IMR-90 (cell line): ENCODE measurements around the gene HLA-DOA. TPM values are rescaled to one million over a fixed set of nuclear protein-coding genes. Genes with fewer than 3 reads are reported as not detected.

Experiments used
- ATAC-seq: fragments of 200-7000 bp; cut with Tn5 transposase; 2 replicates; pipeline ENCODE4 v1.9.1; 2020; ENCODE audit warnings: low read depth, mild to moderate bottlenecking, moderate library complexity
- BruUV-seq: library from RNA; stranded (reverse); fragments of 400-500 nt; replicated peaks from 2 replicates; lab custom pipeline; 2021; lab: Mats Ljungman, UMichigan
- CTCF ChIA-PET: fragments of 300-600 bp; formaldehyde crosslinking; extraction: SDS; loops from one replicate; lab custom pipeline; 2021; ENCODE audit warnings: antibody characterized with exemption; lab: Yijun Ruan, JAX
- POLR2A ChIA-PET: fragments of 300-600 bp; sonication (Branson Sonifier 250); formaldehyde crosslinking; loops from one replicate; lab custom pipeline; 2022; ENCODE audit warnings: antibody characterized with exemption; ENCODE audit not compliant: unreplicated experiment; lab: Charles Lee
- DNase-seq: peaks from one replicate; pipeline ENCODE4 v3.0.0; 2013
- H2AFZ ChIP-seq: replicated peaks from 2 replicates; pipeline ENCODE3; 2013; ENCODE audit warnings: low read length, mild to moderate bottlenecking; ENCODE audit not compliant: poor library complexity
- H2AK5ac ChIP-seq: 2 replicates; pipeline ENCODE4 v1.6.1; 2013; ENCODE audit warnings: low read depth, low read length, inconsistent platforms
- H2AK9ac ChIP-seq: replicated peaks from 2 replicates; pipeline ENCODE3; 2013; ENCODE audit warnings: mild to moderate bottlenecking, low read depth, low read length, moderate library complexity; ENCODE audit not compliant: poor library complexity
- H2BK120ac ChIP-seq: 2 replicates; pipeline ENCODE4 v1.6.1; 2013; ENCODE audit warnings: low read depth, low read length, inconsistent platforms
- H2BK15ac ChIP-seq: 3 replicates; pipeline ENCODE4 v1.6.1; 2013; ENCODE audit warnings: low read depth, low read length, inconsistent platforms
- H2BK20ac ChIP-seq: 2 replicates; pipeline ENCODE4 v1.6.1; 2013; ENCODE audit warnings: low read depth, mild to moderate bottlenecking, inconsistent platforms, low read length, moderate library complexity
- H2BK5ac ChIP-seq: 2 replicates; pipeline ENCODE4 v1.6.1; 2013; ENCODE audit warnings: mild to moderate bottlenecking, low read depth, low read length, inconsistent platforms; ENCODE audit not compliant: poor library complexity, severe bottlenecking
- H3K14ac ChIP-seq: replicated peaks from 2 replicates; pipeline ENCODE4 v1.6.1; 2013; ENCODE audit warnings: low read depth, low read length, inconsistent platforms
- H3K18ac ChIP-seq: 2 replicates; pipeline ENCODE4 v1.6.1; 2013; ENCODE audit warnings: low read depth, low read length, control low read depth
- H3K23ac ChIP-seq: 2 replicates; pipeline ENCODE4 v1.6.1; 2013; ENCODE audit warnings: low read depth, low read length, inconsistent platforms
- H3K27ac ChIP-seq: 2 replicates; pipeline ENCODE4 v1.5.1; 2013; ENCODE audit warnings: mild to moderate bottlenecking, control low read depth, low read length; ENCODE audit not compliant: insufficient read depth
- H3K27me3 ChIP-seq: 2 replicates; pipeline ENCODE4 v1.6.1; 2013; ENCODE audit warnings: low read length; ENCODE audit not compliant: control insufficient read depth, insufficient read depth
- H3K36me3 ChIP-seq: 2 replicates; pipeline ENCODE4 v1.6.1; 2013; ENCODE audit warnings: low read length, mixed read lengths; ENCODE audit not compliant: control insufficient read depth, insufficient read depth
- H3K4ac ChIP-seq: 2 replicates; pipeline ENCODE4 v1.6.1; 2013; ENCODE audit warnings: low read depth, low read length, inconsistent platforms
- H3K4me1 ChIP-seq: 2 replicates; pipeline ENCODE4 v1.6.1; 2013; ENCODE audit warnings: low read length, mixed read lengths; ENCODE audit not compliant: control insufficient read depth, insufficient read depth
- H3K4me2 ChIP-seq: 2 replicates; pipeline ENCODE4 v1.6.1; 2013; ENCODE audit warnings: low read depth, mild to moderate bottlenecking, control low read depth, low read length, moderate library complexity
- H3K4me3 ChIP-seq: 2 replicates; pipeline ENCODE4 v1.5.1; 2013; ENCODE audit warnings: low read depth, mild to moderate bottlenecking, control low read depth, low read length, moderate library complexity; ENCODE audit not compliant: insufficient read depth
- H3K56ac ChIP-seq: 2 replicates; pipeline ENCODE4 v1.6.1; 2013; ENCODE audit warnings: low read length, inconsistent platforms; ENCODE audit not compliant: insufficient read depth; ENCODE audit errors: extremely low read depth
- H3K79me1 ChIP-seq, 2 experiments: 2 replicates each; pipeline ENCODE4 v1.6.1; 2013; ENCODE audit warnings: low read length in 2 of 2, inconsistent platforms in 1 of 2, low read depth in 1 of 2
- H3K9ac ChIP-seq: 2 replicates; pipeline ENCODE4 v1.6.1; 2013; ENCODE audit warnings: low read depth, low read length, control low read depth
- H3K9me1 ChIP-seq: 2 replicates; pipeline ENCODE4 v1.6.1; 2013; ENCODE audit warnings: low read length, inconsistent platforms; ENCODE audit not compliant: insufficient read depth
- H3K9me3 ChIP-seq: 2 replicates; pipeline ENCODE4 v1.6.1; 2013; ENCODE audit warnings: low read length; ENCODE audit not compliant: control insufficient read depth, insufficient read depth
- H4K20me1 ChIP-seq: 2 replicates; pipeline ENCODE4 v1.6.1; 2013; ENCODE audit warnings: low read length, inconsistent platforms; ENCODE audit not compliant: insufficient read depth
- H4K5ac ChIP-seq: 2 replicates; pipeline ENCODE4 v1.6.1; 2013; ENCODE audit warnings: mild to moderate bottlenecking, low read depth, low read length, control low read depth
- H4K8ac ChIP-seq, 2 experiments: 2 replicates each; pipeline ENCODE4 v1.6.1; 2013; ENCODE audit warnings: low read depth in 2 of 2, low read length in 2 of 2, control low read depth in 1 of 2, inconsistent platforms in 1 of 2
- H4K91ac ChIP-seq: 2 replicates; pipeline ENCODE4 v1.6.1; 2013; ENCODE audit warnings: low read depth, low read length, inconsistent platforms; ENCODE audit not compliant: insufficient read depth
- BHLHE40 ChIP-seq: fragments of 150-350 bp; IDR thresholded peaks from 2 replicates; pipeline ENCODE4 v1.6.1; 2016; ENCODE audit warnings: mild to moderate bottlenecking, low read depth, low read length
- CEBPB ChIP-seq: IDR thresholded peaks from 2 replicates; pipeline ENCODE4 v1.6.1; 2012; ENCODE audit warnings: low read depth, low read length, improper control_type of control experiment
- MAFK ChIP-seq: IDR thresholded peaks from 2 replicates; pipeline ENCODE4 v1.6.1; 2012; ENCODE audit warnings: low read depth, low read length, improper control_type of control experiment
- MAZ ChIP-seq: IDR thresholded peaks from 2 replicates; pipeline ENCODE4 v1.6.1; 2012; ENCODE audit warnings: low read depth, mild to moderate bottlenecking, low read length, improper control_type of control experiment, moderate library complexity, borderline replicate concordance
- POLR2A ChIP-seq: IDR thresholded peaks from 2 replicates; pipeline ENCODE4 v1.6.1; 2012; ENCODE audit warnings: mild to moderate bottlenecking, low read depth, low read length
- RAD21 ChIP-seq: IDR thresholded peaks from 2 replicates; pipeline ENCODE4 v1.6.1; 2012; ENCODE audit warnings: low read length, improper control_type of control experiment
- RCOR1 ChIP-seq: IDR thresholded peaks from 2 replicates; pipeline ENCODE4 v1.6.1; 2012; ENCODE audit warnings: mild to moderate bottlenecking, low read length, improper control_type of control experiment; ENCODE audit not compliant: insufficient replicate concordance
- RFX5 ChIP-seq: IDR thresholded peaks from 2 replicates; pipeline ENCODE4 v1.8.0; 2012; ENCODE audit warnings: low read depth, mild to moderate bottlenecking, low read length, moderate library complexity
- SMC3 ChIP-seq: fragments of 150-350 bp; IDR thresholded peaks from 2 replicates; pipeline ENCODE4 v1.6.1; 2016; ENCODE audit warnings: low read depth, mild to moderate bottlenecking, antibody characterized with exemption, low read length, moderate library complexity
- WGBS, 2 experiments: methylation state at CpG; one replicate each; pipeline versions ENCODE4 v1.1.5 to v1.1.7; 2013; ENCODE audit warnings: missing lambda C conversion rate in 2 of 2; ENCODE audit not compliant: insufficient read length in 1 of 2; ENCODE audit errors: extremely low coverage in 2 of 2; 5-methylcytosine and 5-hydroxymethylcytosine counted together
- dilution Hi-C: fragments of 300-500 bp; cut with HindIII; formaldehyde crosslinking; loops from one replicate; pipeline ENCODE4 v1.14.3; 2018; ENCODE audit warnings: low sequenced_read_pairs; ENCODE audit not compliant: unreplicated experiment
- in situ Hi-C: fragments of 300-500 bp; cut with MboI; formaldehyde crosslinking; loops from 3 replicates; pipeline ENCODE4 v1.14.3; 2019; ENCODE audit warnings: low sequenced_read_pairs, inconsistent platforms, mixed read lengths
- intact Hi-C: fragments of 100-400 bp; cut with micrococcal nuclease; formaldehyde crosslinking; loops from 2 replicates; pipeline ENCODE4 v1.10.0; 2022
- polyA plus RNA-seq, 3 experiments: library from polyadenylated mRNA; depleted of rRNA; stranded (reverse); fragments of >200 nt; gene quantifications; 2 replicates each; pipeline ENCODE4 v1.2.3, GENCODE V29; 2012; ENCODE audit warnings: low replicate concordance in 1 of 3
- total RNA-seq: library from RNA; depleted of rRNA; stranded (reverse); fragments of >200 nt; gene quantifications from 2 replicates; pipeline ENCODE4 v1.2.3, GENCODE V29; 2012
- TF ChIP-seq, protein P1 (sequence below): fragments of 150-350 bp; IDR thresholded peaks from 2 replicates; pipeline ENCODE4 v1.6.1; 2017; ENCODE audit warnings: mild to moderate bottlenecking, antibody characterized with exemption, low read length, low read depth
- TF ChIP-seq, protein P2 (sequence below): fragments of 150-350 bp; IDR thresholded peaks from 2 replicates; pipeline ENCODE4 v1.6.1; 2016; ENCODE audit warnings: low read depth, mild to moderate bottlenecking, low read length, moderate library complexity, borderline replicate concordance
- TF ChIP-seq, protein P3 (sequence below): conservative IDR thresholded peaks from 2 replicates; pipeline ENCODE4 v1.5.1; 2012; ENCODE audit warnings: mild to moderate bottlenecking, low read depth, low read length, improper control_type of control experiment

Gene HLA-DOA
- total and polyA plus RNA-seq, 2 of the 4 experiments (the other 2 are of a cell fraction): not detected

DNA sequence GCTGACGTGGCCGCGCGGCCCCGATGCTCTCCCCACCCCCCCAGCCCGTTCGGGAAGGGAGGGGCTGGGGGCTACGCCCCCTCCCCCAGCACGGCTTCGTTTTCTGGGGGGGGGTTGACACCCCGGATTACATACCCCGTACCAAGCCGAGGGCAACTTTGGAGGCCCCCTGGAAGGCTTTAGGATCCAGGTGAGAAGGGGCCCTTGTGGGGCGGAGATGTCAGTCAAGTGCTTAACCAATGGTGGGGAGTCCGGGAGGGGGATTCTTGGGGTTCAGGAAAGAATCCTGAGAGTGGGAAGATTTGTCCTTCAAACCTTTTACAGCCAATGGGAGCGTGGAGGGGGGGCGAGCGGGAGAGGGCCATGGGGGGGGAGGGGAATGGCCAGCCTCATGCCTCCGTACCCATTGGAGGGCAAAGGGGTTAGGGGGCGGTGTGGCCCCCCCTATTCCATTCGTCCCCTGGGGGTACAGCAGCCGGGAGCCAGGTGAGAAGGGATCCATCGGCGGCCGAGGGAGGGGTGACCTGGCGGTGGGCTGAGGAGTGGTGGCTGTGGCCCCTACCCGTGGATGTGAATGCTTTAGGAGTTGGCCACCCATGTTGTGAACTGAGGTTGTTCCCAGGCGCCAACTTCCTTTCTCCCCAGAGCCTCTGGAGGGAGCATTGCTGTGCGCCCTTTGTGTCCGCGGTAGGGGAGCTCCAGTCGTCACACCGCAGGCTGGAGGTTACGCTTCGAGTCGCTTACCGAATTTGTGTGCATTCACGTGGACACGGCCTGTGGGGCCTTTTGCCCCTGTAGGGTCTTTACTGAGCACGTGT, 40.3 kb downstream of the HLA-DOA start:
- ChIA-PET CTCF (interaction anchor here (1.0 to 2.1 kb wide), 3 partner anchors 16 to 36 kb away, joined by 4 to 10 read pairs (median 4); partner anchors contain the start of gene HLA-DMA), POLR2A (interaction anchor here (0.6 to 0.7 kb wide), 3 partner anchors 21 to 1428 kb away, joined by 3 to 6 read pairs (median 3); partner anchors contain the start of gene DDX39B)
- Histone ChIP-seq H2AK9ac (peak overlapping the region; percentile 100), H4K5ac (peak overlapping the region; percentile 95), H3K27ac (peak overlapping the region; percentile 100), H4K8ac (peak overlapping the region; percentile 99 to 100), H3K4ac (peak overlapping the region; percentile 99), H2BK15ac (peak overlapping the region; percentile 95; the same call in 2 of the 3 replicates), H4K91ac (peak overlapping the region; percentile 100), H3K23ac (peak overlapping the region; percentile 99), H2AK5ac (peak overlapping the region; percentile 100), H2BK20ac (peak overlapping the region; percentile 30), H3K36me3 (peaks cover 14% of the 10 kb centered on the region), H4K20me1 (peaks cover 25% of the 10 kb centered on the region), H3K9me3 (no peaks in the 10 kb centered on the region), H3K4me1 (peaks cover 4% of the 10 kb centered on the region; the same call in 1 of the 2 replicates), H3K56ac (peak overlapping the region; percentile 100), H3K14ac (peak overlapping the region; percentile 100), H3K9me1 (no peaks in the 10 kb centered on the region; the same call in 1 of the 2 replicates), H2BK5ac (peak overlapping the region; percentile 99), H3K4me2 (peak overlapping the region; percentile 75), H3K18ac (peak overlapping the region; percentile 91), H3K4me3 (peak overlapping the region; percentile 59), H2AFZ (peak overlapping the region; percentile 33), H3K27me3 (no peaks in the 10 kb centered on the region), H2BK120ac (peak overlapping the region; percentile 89), H3K79me1 (peaks cover 6 to 53% of the 10 kb centered on the region in 2 experiments; a peak in 3 of 4 replicates), H3K9ac (peak overlapping the region; percentile 96)
- peak; percentile 77 for DNase-seq
- dilution Hi-C loops (no loop called here), in situ Hi-C loops (loop anchor here (25.0 kb wide), 1 partner anchor 782 kb away; the partner anchor contains the start of genes AGER, AGPAT1, GPSM3 and PBX2), intact Hi-C loops (loop anchor here (1.0 to 2.0 kb wide), 2 partner anchors 16 to 74 kb away; partner anchors contain the start of gene HLA-DMA)
- 7% methylated on average over 3 of the region's 40 CpGs; no CpG with 5 or more reads in 1 of the 2 experiments for WGBS, 2 experiments
- no TSS peak for BruUV-seq
- peak; percentile 18 for ATAC-seq
- TF ChIP-seq, protein P1, sequence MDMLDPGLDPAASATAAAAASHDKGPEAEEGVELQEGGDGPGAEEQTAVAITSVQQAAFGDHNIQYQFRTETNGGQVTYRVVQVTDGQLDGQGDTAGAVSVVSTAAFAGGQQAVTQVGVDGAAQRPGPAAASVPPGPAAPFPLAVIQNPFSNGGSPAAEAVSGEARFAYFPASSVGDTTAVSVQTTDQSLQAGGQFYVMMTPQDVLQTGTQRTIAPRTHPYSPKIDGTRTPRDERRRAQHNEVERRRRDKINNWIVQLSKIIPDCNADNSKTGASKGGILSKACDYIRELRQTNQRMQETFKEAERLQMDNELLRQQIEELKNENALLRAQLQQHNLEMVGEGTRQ: no peak
- TF ChIP-seq RFX5: no peak
- TF ChIP-seq SMC3: no peak
- peak; percentile 31; the same call in 1 of the 2 replicates for TF ChIP-seq POLR2A
- peak; percentile 77 for TF ChIP-seq MAZ
- TF ChIP-seq, protein P2, sequence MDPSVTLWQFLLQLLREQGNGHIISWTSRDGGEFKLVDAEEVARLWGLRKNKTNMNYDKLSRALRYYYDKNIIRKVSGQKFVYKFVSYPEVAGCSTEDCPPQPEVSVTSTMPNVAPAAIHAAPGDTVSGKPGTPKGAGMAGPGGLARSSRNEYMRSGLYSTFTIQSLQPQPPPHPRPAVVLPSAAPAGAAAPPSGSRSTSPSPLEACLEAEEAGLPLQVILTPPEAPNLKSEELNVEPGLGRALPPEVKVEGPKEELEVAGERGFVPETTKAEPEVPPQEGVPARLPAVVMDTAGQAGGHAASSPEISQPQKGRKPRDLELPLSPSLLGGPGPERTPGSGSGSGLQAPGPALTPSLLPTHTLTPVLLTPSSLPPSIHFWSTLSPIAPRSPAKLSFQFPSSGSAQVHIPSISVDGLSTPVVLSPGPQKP: no peak
- peak; percentile 51; the same call in 1 of the 2 replicates for TF ChIP-seq BHLHE40
- no peak for TF ChIP-seq MAFK
- no peak for TF ChIP-seq RCOR1
- TF ChIP-seq, protein P3, sequence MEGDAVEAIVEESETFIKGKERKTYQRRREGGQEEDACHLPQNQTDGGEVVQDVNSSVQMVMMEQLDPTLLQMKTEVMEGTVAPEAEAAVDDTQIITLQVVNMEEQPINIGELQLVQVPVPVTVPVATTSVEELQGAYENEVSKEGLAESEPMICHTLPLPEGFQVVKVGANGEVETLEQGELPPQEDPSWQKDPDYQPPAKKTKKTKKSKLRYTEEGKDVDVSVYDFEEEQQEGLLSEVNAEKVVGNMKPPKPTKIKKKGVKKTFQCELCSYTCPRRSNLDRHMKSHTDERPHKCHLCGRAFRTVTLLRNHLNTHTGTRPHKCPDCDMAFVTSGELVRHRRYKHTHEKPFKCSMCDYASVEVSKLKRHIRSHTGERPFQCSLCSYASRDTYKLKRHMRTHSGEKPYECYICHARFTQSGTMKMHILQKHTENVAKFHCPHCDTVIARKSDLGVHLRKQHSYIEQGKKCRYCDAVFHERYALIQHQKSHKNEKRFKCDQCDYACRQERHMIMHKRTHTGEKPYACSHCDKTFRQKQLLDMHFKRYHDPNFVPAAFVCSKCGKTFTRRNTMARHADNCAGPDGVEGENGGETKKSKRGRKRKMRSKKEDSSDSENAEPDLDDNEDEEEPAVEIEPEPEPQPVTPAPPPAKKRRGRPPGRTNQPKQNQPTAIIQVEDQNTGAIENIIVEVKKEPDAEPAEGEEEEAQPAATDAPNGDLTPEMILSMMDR: peak; percentile 30; the same call in 1 of the 2 replicates
- no peak for TF ChIP-seq RAD21
- no peak for TF ChIP-seq CEBPB
